ENCODE measurements around the gene ARTN.
A peak's percentile ranks its signal among the peaks of the same experiment; 100 is the strongest.

ARTN gene

GRCh38 chr1:43935711-43936427 lies 2.3 kb downstream of the ARTN start:
- H3K27ac ChIP-seq: peak overlapping the region; percentile 93
- TF ChIP-seq ZFX (IDR thresholded peaks at IDR 0.05): peak; percentile 80
- TF ChIP-seq CTCF (conservative IDR thresholded peaks at IDR 0.05): no peak

GRCh38 chr1:43936431-43937151 lies 3.0 kb downstream of the ARTN start:
- TF ChIP-seq CTCF (conservative IDR thresholded peaks at IDR 0.05) (peak; percentile 54), ZFX (IDR thresholded peaks at IDR 0.05) (0 out of 2 replicates have a peak, but pooled peaks have one; percentile 50)
- peak overlapping the region; percentile 93 for H3K27ac ChIP-seq

- peak overlapping the region; percentile 93 for H3K27ac ChIP-seq
- TF ChIP-seq ZFX (IDR thresholded peaks at IDR 0.05) (no peak), CTCF (conservative IDR thresholded peaks at IDR 0.05) (no peak)
These were observed 3.7 kb downstream of the ARTN start for GRCh38 chr1:43937179-43937865.

GRCh38 chr1:43938383-43938782 lies 4.8 kb downstream of the ARTN start:
- no peak for TF ChIP-seq ZFX (IDR thresholded peaks at IDR 0.05)
- TF ChIP-seq CTCF (conservative IDR thresholded peaks at IDR 0.05): no peak
- no peak overlapping the region for H3K27ac ChIP-seq

GRCh38 chr1:43938892-43939587 lies 5.4 kb downstream of the ARTN start:
- H3K27ac ChIP-seq: no peak overlapping the region
- TF ChIP-seq ZFX (IDR thresholded peaks at IDR 0.05): no peak
- TF ChIP-seq CTCF (conservative IDR thresholded peaks at IDR 0.05): no peak

- no peak overlapping the region for H3K27ac ChIP-seq
- TF ChIP-seq CTCF (conservative IDR thresholded peaks at IDR 0.05) (no peak), ZFX (IDR thresholded peaks at IDR 0.05) (no peak)
These were observed 8.8 kb downstream of the ARTN start for GRCh38 chr1:43942411-43942810.
